ENCODE data around the gene PAK6.

Gene PAK6

GRCh38 chr15:40290545-40290917 lies 51.7 kb downstream of the PAK6 start:
- Histone ChIP-seq H3K9me2 (replicated peaks; ENCODE audit: insufficient read depth, low read length) (no peaks in the 10 kb centered on the region), H3K36me3 (ENCODE audit: low read length) (no peaks in the 10 kb centered on the region), H3K27me3 (ENCODE audit: low read length) (no peaks in the 10 kb centered on the region), H2AFZ (ENCODE audit: low read depth, low read length, severe bottlenecking) (no peak overlapping the region), H3K79me2 (ENCODE audit: insufficient read depth, low read length) (no peaks in the 10 kb centered on the region), H3K27ac (ENCODE audit: low read depth, low read length) (no peak overlapping the region), H3K4me3 (ENCODE audit: insufficient read depth, low read length, poor library complexity, severe bottlenecking) (no peak overlapping the region), H3K9me3 (ENCODE audit: insufficient read depth, low read length) (no peaks in the 10 kb centered on the region), H3K9ac (ENCODE audit: low read length) (no peak overlapping the region), H3F3A (ENCODE audit: insufficient read depth) (no peaks in the 10 kb centered on the region), H4K20me1 (ENCODE audit: low read depth, low read length) (no peaks in the 10 kb centered on the region), H3K4me2 (ENCODE audit: low read depth, low read length, poor library complexity, severe bottlenecking) (no peak overlapping the region)
- TF ChIP-seq EZH2phosphoT487 (conservative IDR thresholded peaks at IDR 0.05; ENCODE audit: low read length) = no peak
- TF ChIP-seq CTCF (IDR thresholded peaks at IDR 0.05; ENCODE audit: insufficient read depth, low read length, poor library complexity, severe bottlenecking) = no peak

GRCh38 chr15:40290918-40291574 lies 52.2 kb downstream of the PAK6 start:
- Histone ChIP-seq H3K27ac (ENCODE audit: low read depth, low read length) (no peak overlapping the region), H3K4me3 (ENCODE audit: insufficient read depth, low read length, poor library complexity, severe bottlenecking) (no peak overlapping the region), H3K4me2 (ENCODE audit: low read depth, low read length, poor library complexity, severe bottlenecking) (no peak overlapping the region), H3K27me3 (ENCODE audit: low read length) (no peaks in the 10 kb centered on the region), H3K9ac (ENCODE audit: low read length) (no peak overlapping the region), H3K9me2 (replicated peaks; ENCODE audit: insufficient read depth, low read length) (no peaks in the 10 kb centered on the region), H3K79me2 (ENCODE audit: insufficient read depth, low read length) (no peaks in the 10 kb centered on the region), H2AFZ (ENCODE audit: low read depth, low read length, severe bottlenecking) (no peak overlapping the region), H3F3A (ENCODE audit: insufficient read depth) (no peaks in the 10 kb centered on the region), H3K9me3 (ENCODE audit: insufficient read depth, low read length) (no peaks in the 10 kb centered on the region), H4K20me1 (ENCODE audit: low read depth, low read length) (no peaks in the 10 kb centered on the region), H3K36me3 (ENCODE audit: low read length) (no peaks in the 10 kb centered on the region)
- no peak for TF ChIP-seq CTCF (IDR thresholded peaks at IDR 0.05; ENCODE audit: insufficient read depth, low read length, poor library complexity, severe bottlenecking)
- TF ChIP-seq EZH2phosphoT487 (conservative IDR thresholded peaks at IDR 0.05; ENCODE audit: low read length) = no peak

GRCh38 chr15:40292246-40292645 lies 53.4 kb downstream of the PAK6 start:
- no peaks in the 10 kb centered on the region for H3K79me2 ChIP-seq (ENCODE audit: insufficient read depth, low read length)
- H3K27me3 ChIP-seq (ENCODE audit: low read length) = no peaks in the 10 kb centered on the region

More at GRCh38 chr15:40292246-40292645, 53.4 kb downstream of the PAK6 start:
- no peaks in the 10 kb centered on the region for H3K36me3 ChIP-seq (ENCODE audit: low read length)
- TF ChIP-seq CTCF (IDR thresholded peaks at IDR 0.05; ENCODE audit: insufficient read depth, low read length, poor library complexity, severe bottlenecking) = no peak
- no peak for TF ChIP-seq EZH2phosphoT487 (conservative IDR thresholded peaks at IDR 0.05; ENCODE audit: low read length)
- H3K9ac ChIP-seq (ENCODE audit: low read length) = no peak overlapping the region
- no peaks in the 10 kb centered on the region for H3F3A ChIP-seq (ENCODE audit: insufficient read depth)
- H4K20me1 ChIP-seq (ENCODE audit: low read depth, low read length) = no peaks in the 10 kb centered on the region
- H2AFZ ChIP-seq (ENCODE audit: low read depth, low read length, severe bottlenecking) = no peak overlapping the region
- no peak overlapping the region for H3K4me3 ChIP-seq (ENCODE audit: insufficient read depth, low read length, poor library complexity, severe bottlenecking)
- H3K9me2 ChIP-seq (replicated peaks; ENCODE audit: insufficient read depth, low read length) = no peaks in the 10 kb centered on the region
- no peak overlapping the region for H3K4me2 ChIP-seq (ENCODE audit: low read depth, low read length, poor library complexity, severe bottlenecking)
- no peaks in the 10 kb centered on the region for H3K9me3 ChIP-seq (ENCODE audit: insufficient read depth, low read length)
- no peak overlapping the region for H3K27ac ChIP-seq (ENCODE audit: low read depth, low read length)
